Stimulated activated naive CD4-positive, alpha-beta T cell (primary cell): Measurements from ENCODE around the gene PDE3A.

ENCODE experiments used
- DNase-seq, 6 experiments: peaks; one replicate each; lab custom pipeline; 2025; lab: John Stamatoyannopoulos, UW

Gene PDE3A

DNA sequence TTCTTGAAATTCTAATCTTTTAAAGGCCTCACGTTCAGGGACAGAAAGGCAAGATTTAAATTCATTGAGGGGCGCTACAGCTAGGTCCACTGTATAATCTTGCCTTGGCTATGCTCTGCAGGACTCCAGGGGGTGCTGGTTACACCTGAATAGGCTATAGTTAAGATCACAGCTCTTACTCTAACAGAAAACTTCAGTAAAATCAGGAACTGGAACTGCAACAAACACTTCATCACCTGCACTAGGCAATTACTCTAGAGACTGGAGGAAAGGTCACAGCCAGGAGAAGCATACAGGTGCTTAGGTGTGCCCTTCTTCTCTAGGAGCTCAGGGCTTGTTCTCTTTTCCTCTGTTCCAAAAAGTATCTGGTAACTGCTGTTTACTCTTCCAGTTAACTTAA is 347.7 kb downstream of the PDE3A start:
- DNase-seq = no peak

DNA sequence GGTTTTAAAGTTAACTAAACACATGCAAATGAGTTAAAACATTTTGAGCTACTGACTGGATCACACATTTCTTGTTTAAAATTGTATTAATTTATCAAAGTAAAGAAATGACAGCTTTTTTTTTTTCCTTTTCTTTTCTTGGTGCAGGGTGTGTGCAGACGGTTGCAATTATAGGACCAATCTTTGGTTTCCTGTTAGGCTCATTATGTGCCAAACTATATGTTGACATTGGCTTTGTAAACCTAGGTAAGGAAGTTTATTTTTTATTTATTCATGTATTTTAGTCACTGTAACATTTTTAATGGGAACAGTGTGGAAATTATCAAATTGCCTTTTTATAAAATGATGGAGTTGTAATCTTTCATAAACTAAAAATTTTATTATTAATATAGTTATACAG is 348.6 kb downstream of the PDE3A start:
- no peak for DNase-seq

DNA sequence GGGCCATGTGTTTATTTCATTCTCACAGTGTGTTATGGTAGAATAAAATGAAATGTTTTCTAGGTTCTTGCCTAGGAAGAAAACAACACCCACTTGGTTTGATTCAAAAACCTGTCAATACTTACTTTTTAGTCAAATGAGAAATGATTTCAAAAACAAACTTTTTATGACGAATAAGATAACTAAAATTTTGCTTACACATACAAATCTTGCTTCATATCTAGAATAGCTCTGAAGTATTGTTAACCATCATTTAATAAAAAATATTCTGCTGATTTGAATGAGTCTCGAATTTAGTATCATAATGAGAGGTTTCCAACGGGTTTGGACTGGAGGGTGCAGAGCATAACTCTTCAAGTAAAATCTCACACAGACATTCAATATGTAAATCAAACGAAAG is 350.0 kb downstream of the PDE3A start:
- DNase-seq = no peak

DNA sequence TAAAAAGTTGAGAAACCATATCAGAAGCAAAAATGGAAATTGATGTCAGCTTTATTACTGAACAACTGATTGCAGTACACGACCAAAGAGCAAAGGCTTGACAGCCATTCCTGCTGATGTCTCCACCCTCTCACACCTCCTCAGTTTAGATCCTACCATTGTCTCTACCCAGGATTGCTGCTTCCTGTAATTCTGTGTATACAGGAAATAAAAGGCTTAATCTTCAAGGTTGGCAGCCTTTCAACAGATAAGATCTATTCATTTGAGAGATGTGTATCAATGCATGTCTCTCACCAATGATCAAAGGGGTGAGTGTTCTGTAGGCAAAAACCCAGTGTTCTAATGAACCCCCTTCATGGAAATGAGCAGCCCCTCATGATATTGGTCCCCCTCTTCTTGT is 353.8 kb downstream of the PDE3A start:
- DNase-seq = no peak

DNA sequence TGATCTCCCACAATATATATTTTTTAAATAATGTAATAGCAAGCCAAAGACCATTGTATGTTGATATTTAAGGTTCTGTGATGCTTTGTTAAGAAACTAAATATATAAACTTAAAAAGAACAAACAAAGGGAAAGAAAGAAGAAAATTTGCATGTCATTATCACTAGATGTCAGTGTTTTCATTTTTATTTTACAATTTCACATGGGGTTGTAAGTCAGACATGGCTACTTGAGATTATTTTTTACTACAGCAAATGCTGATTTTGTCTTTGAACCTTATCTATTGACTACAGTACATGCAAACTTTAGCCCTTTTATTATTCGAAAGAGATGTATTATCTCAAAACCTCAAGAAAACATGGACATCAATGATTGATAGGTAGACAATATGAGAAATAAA is 362.9 kb downstream of the PDE3A start:
- DNase-seq = no peak
